HepG2 (cell line): Measurements from ENCODE around the gene GPBP1. TPM values are rescaled to one million over a fixed set of nuclear protein-coding genes. Genes with fewer than 3 reads are reported as not detected.
A peak's percentile ranks its signal among the peaks of the same experiment; 100 is the strongest.

ENCODE experiments used
- ATAC-seq: fragments of 200-7000 bp; cut with Tn5 transposase; 3 replicates; pipeline ENCODE4 v1.9.1; 2020; ENCODE audit warnings: mild to moderate bottlenecking, moderate library complexity
- BruUV-seq: library from RNA; stranded (reverse); fragments of 400-500 nt; replicated peaks from 2 replicates; lab custom pipeline; 2021; lab: Mats Ljungman, UMichigan
- CTCF ChIA-PET: fragments of 300-600 bp; formaldehyde crosslinking; extraction: SDS; loops from one replicate; lab custom pipeline; 2021; ENCODE audit warnings: low total read pairs, inconsistent platforms, low intra/inter-chr PET ratio; lab: Yijun Ruan, JAX
- POLR2A ChIA-PET: fragments of 350-600 bp; sonication (Branson Sonifier 250); formaldehyde crosslinking; loops from one replicate; lab custom pipeline; 2020; ENCODE audit warnings: antibody characterized with exemption, inconsistent platforms; lab: Yijun Ruan, JAX
- DNase-seq: peaks from one replicate; pipeline ENCODE4 v3.0.0-alpha.2; 2015; ENCODE audit warnings: low spot score
- FAIRE-seq: peaks from 3 replicates; lab custom pipeline; 2011; peaks lifted over from hg19 to GRCh38; lab: Jason Lieb, UNC
- H2AFZ ChIP-seq: one replicate; pipeline ENCODE4 v1.6.1; 2011; ENCODE audit warnings: low read length, inconsistent platforms
- H3K27ac ChIP-seq: fragments of 300-600 bp; 3 replicates; pipeline ENCODE4 v1.8.0; 2011; ENCODE audit warnings: mixed run types, mild to moderate bottlenecking, mixed read lengths, low read length, inconsistent platforms; ENCODE audit not compliant: insufficient read depth; ENCODE audit errors: extremely low read length
- H3K27me3 ChIP-seq, 2 experiments: fragments of 200-600 bp in 1 of 2; 2 replicates in 1 of 2; 3 replicates in 1 of 2; pipeline versions ENCODE4 v1.6.0 to v1.8.0; 2011; ENCODE audit warnings: low read length in 2 of 2, mild to moderate bottlenecking in 2 of 2, moderate library complexity in 2 of 2, inconsistent platforms in 1 of 2; ENCODE audit not compliant: insufficient read depth in 2 of 2, control insufficient read depth in 1 of 2
- H3K36me3 ChIP-seq, 2 experiments: fragments of 200-600 bp in 1 of 2; replicated peaks in 1 of 2; 2 replicates in 1 of 2; 3 replicates in 1 of 2; pipeline versions ENCODE4 v1.5.1 to v1.8.0; 2011; ENCODE audit warnings: low read length in 2 of 2, inconsistent platforms in 1 of 2; ENCODE audit not compliant: insufficient read depth in 2 of 2, control insufficient read depth in 1 of 2
- H3K4me1 ChIP-seq: 2 replicates; pipeline ENCODE4 v1.5.1; 2012; ENCODE audit warnings: low read length, inconsistent platforms; ENCODE audit not compliant: insufficient read depth
- H3K4me2 ChIP-seq: 2 replicates; pipeline ENCODE4 v1.6.0; 2011; ENCODE audit warnings: low read depth, low read length, inconsistent platforms
- H3K4me3 ChIP-seq, 3 experiments: fragments of 200-600 bp in 1 of 3; sonication (generic), shearing (Covaris generic) in 1 of 3; replicated peaks in 1 of 3; 2 replicates each; pipeline ENCODE4 v1.5.1; 2011 to 2016; ENCODE audit warnings: low read length in 3 of 3, inconsistent platforms in 2 of 3, low read depth in 2 of 3, mild to moderate bottlenecking in 2 of 3, control low read depth in 1 of 3, mixed read lengths in 1 of 3; ENCODE audit not compliant: insufficient read depth in 1 of 3
- H3K79me2 ChIP-seq: one replicate; pipeline ENCODE4 v1.6.1; 2011; ENCODE audit warnings: low read length, inconsistent platforms; ENCODE audit not compliant: insufficient read depth
- H3K9ac ChIP-seq: 2 replicates; pipeline ENCODE4 v1.6.0; 2011; ENCODE audit warnings: mild to moderate bottlenecking, low read depth, low read length, inconsistent platforms; ENCODE audit not compliant: insufficient read depth
- H3K9me3 ChIP-seq: 2 replicates; pipeline ENCODE4 v1.5.1; 2012; ENCODE audit warnings: mild to moderate bottlenecking, low read length
- H4K20me1 ChIP-seq: 2 replicates; pipeline ENCODE4 v1.6.0; 2011; ENCODE audit warnings: inconsistent platforms, mild to moderate bottlenecking, low read length, moderate library complexity; ENCODE audit not compliant: insufficient read depth
- AKNA ChIP-seq: sonication (generic); formaldehyde crosslinking; IDR thresholded peaks from 2 replicates; pipeline ENCODE4 v1.4.0; 2020; ENCODE audit warnings: missing genetic modification reagents, borderline replicate concordance
- DRAP1 ChIP-seq: IDR thresholded peaks from 2 replicates; pipeline ENCODE4 v1.6.1; 2016; ENCODE audit warnings: missing genetic modification reagents, missing compliant biosample characterization
- ELF4 ChIP-seq: sonication (generic); formaldehyde crosslinking; IDR thresholded peaks from 2 replicates; pipeline ENCODE4 v1.5.0; 2020; ENCODE audit warnings: missing genetic modification reagents, mild to moderate bottlenecking, moderate library complexity, borderline replicate concordance
- HMG20B ChIP-seq: conservative IDR thresholded peaks from 2 replicates; pipeline ENCODE4 v1.6.1; 2016; ENCODE audit warnings: missing genetic modification reagents, missing compliant biosample characterization
- HOXA7 ChIP-seq: sonication (generic); formaldehyde crosslinking; IDR thresholded peaks from 2 replicates; pipeline ENCODE4 v1.8.1; 2022; ENCODE audit warnings: mild to moderate bottlenecking, missing genetic modification reagents, moderate library complexity
- NCOA1 ChIP-seq: sonication (generic); formaldehyde crosslinking; IDR thresholded peaks from 2 replicates; pipeline ENCODE4 v1.9.0; 2021; ENCODE audit warnings: missing genetic modification reagents
- NCOA5 ChIP-seq: sonication (generic); formaldehyde crosslinking; IDR thresholded peaks from 2 replicates; pipeline ENCODE4 v1.4.0; 2020; ENCODE audit warnings: missing genetic modification reagents
- PAF1 ChIP-seq: IDR thresholded peaks from 2 replicates; pipeline ENCODE4 v1.6.1; 2016; ENCODE audit warnings: missing genetic modification reagents, missing compliant biosample characterization
- PHF5A ChIP-seq: IDR thresholded peaks from one replicate; pipeline ENCODE4 v1.6.1; 2018; ENCODE audit warnings: low read depth, missing genetic modification reagents; ENCODE audit not compliant: unreplicated experiment
- RARG ChIP-seq: sonication (generic); formaldehyde crosslinking; IDR thresholded peaks from 2 replicates; pipeline ENCODE4 v1.4.0; 2020; ENCODE audit warnings: low read depth, mild to moderate bottlenecking, missing genetic modification reagents
- U2AF1 ChIP-seq: fragments of 200-400 bp; formaldehyde crosslinking; optimal IDR thresholded peaks from 2 replicates; pipeline ENCODE3; 2017; ENCODE audit warnings: mild to moderate bottlenecking, low read depth, low read length
- XRCC5 ChIP-seq: fragments of 200-400 bp; formaldehyde crosslinking; optimal IDR thresholded peaks from 2 replicates; pipeline ENCODE3; 2017; ENCODE audit warnings: mild to moderate bottlenecking, low read length
- ZMAT5 ChIP-seq: sonication (generic); formaldehyde crosslinking; IDR thresholded peaks from 2 replicates; pipeline ENCODE4 v1.5.0; 2020; ENCODE audit warnings: mild to moderate bottlenecking, low read depth, missing genetic modification reagents, borderline replicate concordance
- ZNF235 ChIP-seq: sonication (generic); formaldehyde crosslinking; IDR thresholded peaks from 2 replicates; pipeline ENCODE4 v1.8.1; 2023; ENCODE audit warnings: mild to moderate bottlenecking, missing genetic modification reagents, borderline replicate concordance
- ZNF383 ChIP-seq: sonication (generic); formaldehyde crosslinking; IDR thresholded peaks from 2 replicates; pipeline ENCODE4 v1.4.0; 2020; ENCODE audit warnings: missing genetic modification reagents, mild to moderate bottlenecking, borderline replicate concordance
- ZNF446 ChIP-seq: sonication (generic); formaldehyde crosslinking; IDR thresholded peaks from 2 replicates; pipeline ENCODE4 v1.5.0; 2020; ENCODE audit warnings: mild to moderate bottlenecking, missing genetic modification reagents
- ZNF496 ChIP-seq: sonication (generic); formaldehyde crosslinking; IDR thresholded peaks from 2 replicates; pipeline ENCODE4 v1.8.1; 2023; ENCODE audit warnings: mild to moderate bottlenecking, moderate library complexity, missing genetic modification reagents; ENCODE audit not compliant: insufficient replicate concordance
- ZNF7 ChIP-seq: IDR thresholded peaks from 2 replicates; pipeline ENCODE4 v1.6.1; 2016; ENCODE audit warnings: missing biosample characterization, missing genetic modification reagents
- WGBS: methylation state at CpG from one replicate; pipeline ENCODE4 v1.1.6; 2017; ENCODE audit warnings: low lambda C conversion rate; 5-methylcytosine and 5-hydroxymethylcytosine counted together
- in situ Hi-C: cut with HindIII; loops from 2 replicates; pipeline ENCODE4 v1.10.0; 2017; ENCODE audit warnings: low pct_unique_long_range_greater_than_20kb; ENCODE audit not compliant: extremely low pct_ligation_motif_present
- intact Hi-C: fragments of 100-400 bp; cut with micrococcal nuclease; formaldehyde crosslinking; loops from one replicate; pipeline ENCODE4 v1.10.0; 2022; ENCODE audit not compliant: unreplicated experiment
- polyA plus RNA-seq, 8 experiments: library from polyadenylated mRNA; depleted of rRNA in 3 of 8; stranded (reverse) in 7 of 8; unstranded in 1 of 8; fragments of >200 nt; fragmentation: Illumina TruSeq in 4 of 8; extraction: Trizol in 4 of 8; gene quantifications; 2 replicates each; pipeline versions ENCODE4 v1.2.1 to v1.2.3, GENCODE V29; 2011 to 2016; ENCODE audit warnings: low read depth in 4 of 8, missing spikeins in 1 of 8, mixed read lengths in 1 of 8; ENCODE audit not compliant: insufficient read depth in 1 of 8
- total RNA-seq, 5 experiments: library from RNA; depleted of rRNA; stranded (reverse); fragments of >200 nt; fragmentation: Illumina TruSeq; extraction: Trizol; gene quantifications; 2 replicates each; pipeline ENCODE4 v1.2.3, GENCODE V29; 2016; ENCODE audit warnings: low read depth in 1 of 5

The GPBP1 gene
- total and polyA plus RNA-seq, 2 of the 13 experiments (the other 11 are each of a cell fraction or from before 2014, with no cell fraction given): 27.1 to 72.2 TPM

GRCh38 chr5:57185313-57185712 is 11.5 kb downstream of the GPBP1 start:
- ATAC-seq (no peak), FAIRE-seq (no peak), DNase-seq (no peak)
- in situ Hi-C loops: no loop called here
- Histone ChIP-seq H3K4me3 (no peak overlapping the region), H3K27ac (no peak overlapping the region), H3K4me1 (peaks cover 80% of the 10 kb centered on the region), H3K36me3 (peaks cover 3 to 7% of the 10 kb centered on the region in 2 experiments; a peak in 4 of 5 replicates), H4K20me1 (peaks cover 84% of the 10 kb centered on the region), H3K4me2 (0 out of 2 replicates have a peak overlapping the region, but pooled peaks have one; percentile 24), H3K79me2 (peaks cover 98% of the 10 kb centered on the region), H3K9me3 (no peaks in the 10 kb centered on the region), H3K27me3 (no peaks in the 10 kb centered on the region), H2AFZ (no peak overlapping the region), H3K9ac (no peak overlapping the region)
- POLR2A ChIA-PET: no interaction called here
- CTCF ChIA-PET: no interaction called here
- intact Hi-C loops: loop anchor here (2.0 kb wide), 1 partner anchor 35 kb away; no protein-coding TSS in a partner anchor
- no TSS peak for BruUV-seq
- 70% methylated on average over 9 of the region's 9 CpGs for WGBS
- TF ChIP-seq AKNA (CRISPR knock-in tag) (no peak), XRCC5 (no peak), U2AF1 (no peak), ZNF446 (CRISPR knock-in tag) (no peak), ZNF235 (CRISPR knock-in tag) (no peak), HMG20B (no peak), ZNF496 (CRISPR knock-in tag) (no peak), DRAP1 (CRISPR knock-in tag) (no peak), ELF4 (CRISPR knock-in tag) (no peak), PHF5A (CRISPR knock-in tag) (no peak), PAF1 (CRISPR knock-in tag) (no peak), RARG (CRISPR knock-in tag) (no peak), NCOA5 (CRISPR knock-in tag) (no peak), ZNF383 (CRISPR knock-in tag) (no peak), ZNF7 (CRISPR knock-in tag) (no peak), HOXA7 (CRISPR knock-in tag) (no peak), ZMAT5 (no peak), NCOA1 (no peak)
